ACC112 (cell line): ENCODE results near the gene AGPAT3.

Experiments
- H2AFZ ChIP-seq: fragments of 200-600 bp; sonication (generic); one replicate; pipeline ENCODE4 v1.6.0; 2017; ENCODE audit warnings: antibody characterized with exemption, low read length; ENCODE audit not compliant: unreplicated experiment
- H3K27ac ChIP-seq: fragments of 200-600 bp; sonication (generic); 2 replicates; pipeline ENCODE4 v1.5.1; 2014; ENCODE audit warnings: low read depth, mild to moderate bottlenecking, antibody characterized with exemption, low read length, moderate library complexity
- H3K27me3 ChIP-seq: fragments of 200-600 bp; sonication (generic); 2 replicates; pipeline ENCODE4 v1.6.1; 2014; ENCODE audit warnings: mild to moderate bottlenecking, antibody characterized with exemption, low read length, moderate library complexity, mixed read lengths; ENCODE audit not compliant: insufficient read depth
- H3K36me3 ChIP-seq: fragments of 200-600 bp; sonication (generic); 2 replicates; pipeline ENCODE4 v1.6.1; 2016; ENCODE audit warnings: mild to moderate bottlenecking, antibody characterized with exemption, low read length, moderate library complexity, mixed read lengths; ENCODE audit not compliant: insufficient read depth
- H3K4me1 ChIP-seq: fragments of 200-600 bp; sonication (generic); one replicate; pipeline ENCODE4 v1.6.1; 2016; ENCODE audit warnings: low read length, mixed read lengths; ENCODE audit not compliant: insufficient read depth, unreplicated experiment, control insufficient read depth
- H3K4me3 ChIP-seq: fragments of 200-600 bp; sonication (generic); 2 replicates; pipeline ENCODE4 v1.5.1; 2014; ENCODE audit warnings: mild to moderate bottlenecking, low read depth, low read length
- H3K79me2 ChIP-seq: fragments of 200-600 bp; sonication (generic); one replicate; pipeline ENCODE4 v1.6.0; 2016; ENCODE audit warnings: low read length; ENCODE audit not compliant: control insufficient read depth, unreplicated experiment, insufficient read depth

Gene AGPAT3

DNA sequence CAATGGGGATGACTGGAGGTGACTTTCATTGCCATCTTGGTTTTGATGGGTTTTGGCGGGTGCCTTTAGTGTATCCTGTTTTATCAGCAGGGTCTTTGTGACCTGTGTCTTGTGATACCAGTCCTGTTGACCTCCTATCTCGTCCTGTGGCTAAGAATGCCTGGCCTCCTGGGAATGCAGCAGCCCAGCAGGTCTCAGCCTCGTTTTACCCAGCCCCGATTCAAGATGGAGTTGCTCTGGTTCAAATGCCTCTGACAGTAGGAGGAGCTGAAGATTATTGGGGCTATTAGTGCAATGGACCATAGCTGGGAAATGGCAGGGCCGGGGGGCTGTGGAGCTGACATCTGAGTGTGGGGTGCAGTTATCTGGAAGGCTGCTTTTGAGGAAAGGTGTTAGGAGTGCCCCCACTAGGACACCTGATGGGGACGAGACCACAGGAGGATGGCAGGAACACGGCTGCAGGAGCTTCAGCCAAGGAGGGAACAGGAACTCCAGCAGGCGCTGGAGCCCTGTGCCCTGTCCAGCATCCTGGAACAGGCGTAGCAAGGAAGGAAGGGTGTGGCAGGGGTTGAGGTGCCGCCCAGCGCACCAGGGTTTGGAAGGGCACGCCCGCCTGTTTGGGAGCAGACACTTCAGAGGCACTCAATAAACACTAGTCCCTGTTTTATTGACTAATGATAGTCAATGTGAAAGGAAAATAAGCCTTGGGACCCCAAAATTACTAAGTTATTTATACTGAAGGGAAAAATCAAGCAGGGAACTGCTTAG lies 15.3 kb upstream of the AGPAT3 start:
- Histone ChIP-seq H3K27ac (no peak overlapping the region), H3K27me3 (peaks cover 13% of the 10 kb centered on the region; the same call in 1 of the 2 replicates), H3K36me3 (no peaks in the 10 kb centered on the region), H3K4me3 (no peak overlapping the region), H3K4me1 (no peaks in the 10 kb centered on the region), H2AFZ (no peak overlapping the region), H3K79me2 (no peaks in the 10 kb centered on the region)

DNA sequence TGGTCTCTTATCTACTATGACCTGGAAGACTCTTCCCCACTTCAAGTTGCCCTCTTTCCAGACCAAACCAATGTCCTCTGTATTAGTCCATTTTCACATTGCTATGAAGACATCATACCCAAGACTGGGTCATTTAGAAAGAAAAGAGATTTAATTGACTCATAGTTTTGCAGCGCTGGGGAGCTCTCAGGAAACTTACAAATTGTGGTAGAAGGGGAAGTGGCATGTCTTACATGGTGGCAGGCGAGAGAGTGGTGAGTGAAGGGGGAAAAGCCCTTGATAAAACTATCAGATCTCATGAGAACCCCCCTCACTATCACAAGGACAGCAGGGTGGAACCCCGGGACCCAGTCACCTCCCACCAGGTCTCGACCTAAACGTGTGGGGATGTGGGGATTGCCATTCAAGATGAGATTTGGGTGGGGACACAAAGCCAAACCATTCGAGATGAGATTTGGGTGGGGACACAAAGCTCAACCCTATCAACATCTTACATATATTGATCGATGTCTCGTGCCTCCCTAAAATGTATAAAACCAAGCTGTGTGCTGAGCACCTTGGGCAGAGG lies 14.2 kb upstream of the AGPAT3 start:
- no peak overlapping the region for H3K27ac ChIP-seq

DNA sequence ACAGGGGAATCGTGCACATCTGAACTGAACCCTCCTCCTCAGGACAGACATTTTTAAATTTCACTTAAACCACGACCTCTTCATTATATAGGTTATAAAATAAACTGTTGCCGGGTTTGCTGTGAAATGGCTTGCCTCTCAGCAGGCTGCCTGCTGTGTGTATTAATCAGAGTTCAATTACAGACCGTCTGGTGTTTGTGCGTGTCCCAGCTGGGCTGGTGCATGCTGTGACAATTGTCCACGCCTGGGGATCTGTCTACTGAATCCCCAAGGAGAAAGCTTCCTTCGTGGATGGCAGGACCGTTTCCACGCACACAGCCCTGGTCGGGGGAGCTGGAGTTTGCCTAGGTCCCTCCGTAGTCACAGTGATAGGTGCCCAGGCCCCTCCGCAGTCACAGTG lies 13.4 kb upstream of the AGPAT3 start:
- no peak overlapping the region for H3K4me3 ChIP-seq
- H3K4me1 ChIP-seq: no peaks in the 10 kb centered on the region
- no peaks in the 10 kb centered on the region for H3K79me2 ChIP-seq
- peaks cover 13% of the 10 kb centered on the region; the same call in 1 of the 2 replicates for H3K27me3 ChIP-seq
- H3K36me3 ChIP-seq: no peaks in the 10 kb centered on the region
- H2AFZ ChIP-seq: no peak overlapping the region
- H3K27ac ChIP-seq: no peak overlapping the region

More for the DNA sequence above, 14.2 kb upstream of the AGPAT3 start:
- Histone ChIP-seq H3K4me3 (no peak overlapping the region), H3K27me3 (peaks cover 13% of the 10 kb centered on the region; the same call in 1 of the 2 replicates), H2AFZ (no peak overlapping the region), H3K4me1 (no peaks in the 10 kb centered on the region), H3K36me3 (no peaks in the 10 kb centered on the region), H3K79me2 (no peaks in the 10 kb centered on the region)

DNA sequence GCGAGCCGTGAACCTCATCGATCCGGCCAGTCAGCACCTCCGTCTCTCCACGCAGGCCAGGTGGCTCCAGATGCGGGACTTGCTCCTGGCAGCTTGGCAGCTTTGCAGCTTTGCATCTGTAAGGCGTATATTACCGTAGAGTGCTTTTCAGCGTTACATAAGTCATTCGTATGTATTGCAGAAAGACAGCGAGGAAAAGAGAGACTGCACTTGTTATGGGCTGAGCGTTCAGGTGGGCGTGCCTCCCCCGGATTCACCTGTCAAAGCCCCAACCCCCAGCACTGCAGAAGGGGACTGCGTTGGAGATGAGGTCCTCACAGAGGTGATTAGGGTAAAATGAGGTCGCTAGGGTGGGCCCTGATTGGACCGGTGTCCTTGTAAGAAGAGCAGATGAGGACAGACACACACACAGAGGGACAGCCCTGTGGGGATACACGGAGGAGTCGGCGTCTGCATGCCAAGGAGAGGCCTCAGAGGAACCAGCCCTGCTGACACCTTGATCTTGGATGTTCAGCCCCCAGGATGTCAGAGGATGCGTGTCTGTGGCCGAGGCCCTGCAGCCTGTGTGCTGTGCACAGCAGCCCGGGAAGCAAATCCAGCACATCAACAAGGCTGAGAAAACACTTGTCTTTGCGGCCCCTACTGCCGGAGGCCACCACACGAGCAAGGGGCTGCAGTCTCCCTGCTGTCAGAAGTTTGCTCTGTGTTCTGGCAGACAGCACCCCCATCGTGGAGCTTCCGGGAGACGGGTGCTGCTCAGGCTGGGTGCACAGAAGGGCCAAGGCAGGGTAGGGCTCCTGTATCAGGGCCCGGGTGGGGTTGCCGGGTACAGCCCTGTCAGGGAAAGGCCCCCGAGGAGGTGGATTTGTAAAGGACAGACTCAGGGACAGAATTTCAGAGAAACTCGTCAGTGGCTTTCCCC lies 10.9 kb upstream of the AGPAT3 start:
- no peaks in the 10 kb centered on the region for H3K36me3 ChIP-seq
- H3K27me3 ChIP-seq: peaks cover 10% of the 10 kb centered on the region; the same call in 1 of the 2 replicates
- H3K27ac ChIP-seq: no peak overlapping the region
- no peak overlapping the region for H2AFZ ChIP-seq
- H3K4me3 ChIP-seq: no peak overlapping the region
- H3K79me2 ChIP-seq: no peaks in the 10 kb centered on the region
- H3K4me1 ChIP-seq: no peaks in the 10 kb centered on the region

DNA sequence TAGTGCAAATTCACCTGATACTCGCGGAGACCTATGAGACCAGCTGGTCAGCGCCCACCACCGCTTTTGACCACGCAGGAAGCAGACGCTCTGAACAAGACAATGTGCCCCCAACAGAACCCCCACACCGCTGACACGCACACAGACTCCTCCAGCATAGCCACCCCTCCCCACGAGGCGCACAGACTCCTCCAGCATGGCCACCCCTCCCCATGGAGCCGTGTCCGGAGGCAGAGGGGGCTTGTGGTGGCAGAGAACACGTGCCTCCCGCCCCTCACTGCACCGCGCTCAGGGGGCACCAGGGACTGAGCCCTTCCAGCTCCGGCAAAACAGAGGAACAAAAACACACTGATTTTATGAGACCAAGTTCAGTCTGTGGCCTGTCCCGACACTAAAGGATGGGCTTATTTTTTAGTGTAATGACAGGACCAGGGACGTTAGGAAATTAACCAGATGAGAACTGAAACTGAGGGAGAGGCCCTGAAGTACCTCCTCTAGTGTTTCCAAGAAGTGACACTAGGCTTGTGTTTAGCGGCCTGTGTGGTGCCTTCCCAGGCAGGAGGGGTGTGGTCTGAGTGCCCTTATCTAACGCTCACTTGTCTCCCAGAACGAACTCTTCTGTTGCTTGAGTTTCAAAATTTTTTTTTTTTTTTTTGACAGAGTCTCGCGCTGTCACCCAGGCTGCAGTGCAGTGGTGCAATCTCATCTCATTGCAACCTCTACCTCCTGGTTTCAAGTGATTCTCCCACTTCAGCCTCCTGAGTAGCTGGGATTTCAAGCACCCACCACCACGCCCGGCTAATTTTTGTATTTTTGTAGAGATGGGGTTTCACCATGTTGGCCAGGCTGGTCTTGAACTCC lies 10.0 kb upstream of the AGPAT3 start:
- Histone ChIP-seq H2AFZ (no peak overlapping the region), H3K4me3 (no peak overlapping the region), H3K27ac (no peak overlapping the region), H3K27me3 (peaks cover 10% of the 10 kb centered on the region; the same call in 1 of the 2 replicates), H3K36me3 (no peaks in the 10 kb centered on the region), H3K79me2 (no peaks in the 10 kb centered on the region), H3K4me1 (no peaks in the 10 kb centered on the region)

DNA sequence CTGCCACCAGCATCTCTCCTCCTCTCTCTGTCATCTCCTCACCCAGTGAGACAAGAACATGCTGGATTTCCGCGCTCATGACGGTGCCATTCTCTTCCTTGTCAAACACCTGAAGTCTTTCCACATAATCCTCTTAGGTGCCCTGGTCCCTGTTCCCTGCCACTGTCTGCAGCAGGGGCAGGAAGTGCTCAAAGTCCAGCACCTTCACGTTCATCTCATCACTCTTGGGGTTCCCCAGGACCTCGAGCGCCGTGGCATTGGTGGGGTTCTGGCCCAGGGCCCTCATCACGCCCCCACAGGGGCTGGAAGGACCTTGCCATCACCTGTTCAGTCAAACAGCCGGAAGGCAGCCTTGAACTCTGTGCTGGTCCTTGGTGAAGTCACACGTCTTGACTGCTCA lies 9.1 kb upstream of the AGPAT3 start:
- H3K27ac ChIP-seq: no peak overlapping the region
- no peaks in the 10 kb centered on the region for H3K36me3 ChIP-seq
- no peak overlapping the region for H2AFZ ChIP-seq
- peaks cover 5% of the 10 kb centered on the region; the same call in 1 of the 2 replicates for H3K27me3 ChIP-seq
- H3K4me1 ChIP-seq: peaks cover 6% of the 10 kb centered on the region
- no peaks in the 10 kb centered on the region for H3K79me2 ChIP-seq
- no peak overlapping the region for H3K4me3 ChIP-seq

DNA sequence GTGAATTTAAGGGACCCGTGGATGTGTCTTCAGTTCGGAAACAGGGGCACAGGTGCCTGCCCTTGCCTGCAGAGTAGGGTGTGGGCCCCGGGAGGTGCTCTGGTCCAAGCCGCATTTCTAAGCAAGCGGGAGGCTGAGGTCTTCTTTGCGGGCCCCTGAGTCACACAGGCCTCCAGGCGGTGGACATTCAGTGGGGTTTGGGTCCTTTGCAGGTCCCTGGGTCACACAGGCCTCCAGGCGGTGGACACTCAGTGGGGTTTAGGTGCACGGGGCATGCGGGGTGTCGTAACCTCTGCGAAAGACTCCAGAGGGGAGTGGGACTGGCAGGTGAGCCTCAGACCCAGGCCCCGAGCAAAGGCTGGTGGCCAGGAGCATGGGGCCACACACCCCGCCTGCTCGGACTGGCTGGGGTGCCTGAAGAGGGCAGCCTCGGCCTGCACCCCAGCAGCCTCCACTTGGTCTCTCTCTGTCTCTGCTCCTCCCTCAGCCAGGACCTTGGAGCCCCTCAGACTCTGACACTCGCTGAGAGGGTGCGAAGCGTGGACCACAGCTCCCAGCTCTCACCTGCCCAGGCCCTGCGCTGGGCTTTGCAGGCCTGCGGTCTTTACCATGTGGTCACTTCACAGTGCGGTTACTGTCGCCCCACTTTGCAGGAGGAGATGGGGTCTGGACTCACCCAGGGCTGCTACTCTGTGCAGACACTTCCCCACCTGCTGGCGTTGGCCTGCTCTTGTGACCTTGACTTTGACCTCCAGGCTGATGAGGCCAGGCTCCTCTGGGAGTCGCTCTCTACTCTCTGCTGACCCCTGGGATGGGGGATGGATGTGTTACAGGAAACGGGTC lies 6.0 kb upstream of the AGPAT3 start:
- H3K4me1 ChIP-seq: peaks cover 6% of the 10 kb centered on the region
- no peak overlapping the region for H2AFZ ChIP-seq
- no peaks in the 10 kb centered on the region for H3K79me2 ChIP-seq
- no peaks in the 10 kb centered on the region for H3K36me3 ChIP-seq
- no peak overlapping the region for H3K4me3 ChIP-seq
- no peak overlapping the region for H3K27ac ChIP-seq
- no peaks in the 10 kb centered on the region; the same call in 1 of the 2 replicates for H3K27me3 ChIP-seq

DNA sequence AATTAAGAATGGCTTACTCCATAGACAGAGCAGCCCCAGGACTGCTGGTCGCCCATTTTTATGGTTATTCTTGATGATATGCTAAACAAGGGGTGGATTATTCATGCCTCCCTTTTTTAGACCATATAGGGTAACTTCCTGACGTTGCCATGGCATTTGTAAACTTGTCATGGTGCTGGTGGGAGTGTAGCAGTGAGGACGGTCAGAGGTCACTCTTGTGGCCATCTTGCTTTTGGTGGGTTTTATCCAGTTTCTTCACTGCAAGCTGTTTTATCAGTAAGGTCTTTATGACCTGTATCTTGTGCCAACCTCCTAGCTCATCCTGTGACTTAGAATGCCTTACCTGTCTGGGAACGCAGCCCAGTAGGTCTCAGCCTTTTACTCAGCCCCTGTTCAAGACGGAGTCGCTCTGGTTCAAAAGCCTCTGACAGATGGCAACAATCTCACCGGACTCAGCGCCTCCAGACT lies 5.2 kb upstream of the AGPAT3 start:
- no peak overlapping the region for H3K4me3 ChIP-seq
- H2AFZ ChIP-seq: no peak overlapping the region
- no peaks in the 10 kb centered on the region for H3K36me3 ChIP-seq
- peaks cover 6% of the 10 kb centered on the region for H3K4me1 ChIP-seq
- H3K27ac ChIP-seq: no peak overlapping the region
- H3K27me3 ChIP-seq: no peaks in the 10 kb centered on the region
- no peaks in the 10 kb centered on the region for H3K79me2 ChIP-seq

DNA sequence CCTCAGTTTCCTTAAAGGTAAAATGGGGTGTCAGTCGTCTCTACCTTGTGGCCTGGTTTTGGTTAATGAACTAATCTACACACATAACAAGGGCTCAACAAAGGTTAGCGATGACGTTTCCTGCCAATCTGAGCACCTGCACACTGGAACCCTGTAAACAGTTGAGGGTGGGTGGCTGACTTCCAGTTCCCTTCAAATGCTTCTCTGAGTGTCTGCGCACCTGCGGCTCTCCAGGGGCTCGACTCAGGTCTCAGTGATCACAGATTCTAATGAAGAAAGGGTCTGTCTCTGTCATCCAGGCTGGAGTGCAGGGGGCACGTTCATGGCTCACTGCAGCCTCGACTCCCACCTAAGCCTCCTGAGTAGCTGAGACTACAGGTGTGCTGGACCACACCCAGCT lies 3.3 kb upstream of the AGPAT3 start:
- no peaks in the 10 kb centered on the region for H3K27me3 ChIP-seq
- peaks cover 11% of the 10 kb centered on the region for H3K79me2 ChIP-seq
- H2AFZ ChIP-seq: no peak overlapping the region
- H3K27ac ChIP-seq: no peak overlapping the region
- no peaks in the 10 kb centered on the region for H3K36me3 ChIP-seq
- H3K4me3 ChIP-seq: no peak overlapping the region
- peaks cover 9% of the 10 kb centered on the region for H3K4me1 ChIP-seq
